ENCODE data around the gene RAB32. TPM values are rescaled to one million over a fixed set of nuclear protein-coding genes. Genes with fewer than 3 reads are reported as not detected.

RAB32 gene
- total and polyA plus RNA-seq, 12 donors: 7.2 to 40.0 (median 17.7) TPM

DNA sequence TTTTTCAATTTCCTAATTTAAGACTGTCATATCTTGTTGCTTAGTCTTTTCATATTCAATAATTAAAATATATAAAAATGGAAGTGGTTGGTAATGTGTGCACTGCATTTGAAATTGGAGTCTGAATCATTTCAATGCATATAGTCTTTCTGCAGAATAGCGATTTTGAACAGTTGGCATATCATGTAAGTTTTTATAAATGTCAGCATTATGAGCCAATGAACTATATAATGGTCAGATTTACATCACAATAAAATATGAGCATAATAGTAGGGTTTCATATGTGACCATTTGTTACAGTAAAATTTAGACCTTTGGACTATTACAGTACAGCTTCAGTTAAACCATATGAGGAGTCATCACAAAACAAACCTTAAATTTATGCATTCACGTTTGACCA lies 4.3 kb downstream of the RAB32 start:
- TF ChIP-seq, protein P1, sequence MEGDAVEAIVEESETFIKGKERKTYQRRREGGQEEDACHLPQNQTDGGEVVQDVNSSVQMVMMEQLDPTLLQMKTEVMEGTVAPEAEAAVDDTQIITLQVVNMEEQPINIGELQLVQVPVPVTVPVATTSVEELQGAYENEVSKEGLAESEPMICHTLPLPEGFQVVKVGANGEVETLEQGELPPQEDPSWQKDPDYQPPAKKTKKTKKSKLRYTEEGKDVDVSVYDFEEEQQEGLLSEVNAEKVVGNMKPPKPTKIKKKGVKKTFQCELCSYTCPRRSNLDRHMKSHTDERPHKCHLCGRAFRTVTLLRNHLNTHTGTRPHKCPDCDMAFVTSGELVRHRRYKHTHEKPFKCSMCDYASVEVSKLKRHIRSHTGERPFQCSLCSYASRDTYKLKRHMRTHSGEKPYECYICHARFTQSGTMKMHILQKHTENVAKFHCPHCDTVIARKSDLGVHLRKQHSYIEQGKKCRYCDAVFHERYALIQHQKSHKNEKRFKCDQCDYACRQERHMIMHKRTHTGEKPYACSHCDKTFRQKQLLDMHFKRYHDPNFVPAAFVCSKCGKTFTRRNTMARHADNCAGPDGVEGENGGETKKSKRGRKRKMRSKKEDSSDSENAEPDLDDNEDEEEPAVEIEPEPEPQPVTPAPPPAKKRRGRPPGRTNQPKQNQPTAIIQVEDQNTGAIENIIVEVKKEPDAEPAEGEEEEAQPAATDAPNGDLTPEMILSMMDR (IDR thresholded peaks at IDR 0.05): no peak
- TF ChIP-seq POLR2A (IDR thresholded peaks at IDR 0.05): no peak
- H3K9me3 ChIP-seq (replicated peaks in 1 of 3): no peaks in the 10 kb centered on the region
- peaks cover 12 to 25% of the 10 kb centered on the region in 2 donors for H3K4me1 ChIP-seq (replicated peaks in 1 of 2)
- no peaks in the 10 kb centered on the region for H3K27me3 ChIP-seq
- H3K36me3 ChIP-seq (replicated peaks in 1 of 2): no peaks in the 10 kb centered on the region
- WGBS, 4 donors: 82 to 93% (median 91%) methylated on average over 2 of the region's 2 CpGs
- DNase-seq: no peak
- H3K4me3 ChIP-seq: no peak overlapping the region
- no peak overlapping the region for H3K27ac ChIP-seq
- intact Hi-C loops (cut with DNase I): no loop called here

DNA sequence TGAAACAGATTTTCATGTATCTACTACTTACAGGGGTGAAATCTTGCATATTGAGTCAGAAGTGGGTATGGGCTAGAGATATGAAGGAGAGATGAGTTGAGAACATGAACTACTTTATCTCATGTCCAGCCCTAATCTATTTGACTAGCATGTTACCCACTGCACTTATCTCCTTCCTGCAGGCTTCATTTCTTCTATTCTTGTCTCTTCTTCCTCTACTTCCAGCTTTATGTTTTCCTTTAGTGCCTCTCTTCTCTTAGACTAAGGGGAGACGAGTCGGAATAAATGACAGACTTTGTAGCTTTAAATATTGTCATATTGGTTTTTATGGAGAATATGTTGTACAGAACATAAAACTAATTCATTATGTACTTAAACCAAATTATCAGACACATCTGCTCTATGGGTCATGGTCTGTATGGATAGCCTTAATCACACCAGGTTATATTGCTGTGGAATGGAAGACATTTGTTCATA lies 5.3 kb downstream of the RAB32 start:
- no peak for TF ChIP-seq POLR2A (IDR thresholded peaks at IDR 0.05)
- TF ChIP-seq, protein P1 (IDR thresholded peaks at IDR 0.05): no peak
- 82 to 91% (median 87%) methylated on average over 2 of the region's 2 CpGs for WGBS, 4 donors
- no peaks in the 10 kb centered on the region for H3K9me3 ChIP-seq (replicated peaks in 1 of 3)
- peaks cover 12 to 32% of the 10 kb centered on the region in 2 donors for H3K4me1 ChIP-seq (replicated peaks in 1 of 2)
- H3K4me3 ChIP-seq: no peak overlapping the region
- intact Hi-C loops (cut with DNase I): no loop called here
- no peak for DNase-seq
- H3K27me3 ChIP-seq: no peaks in the 10 kb centered on the region
- no peak overlapping the region for H3K27ac ChIP-seq
- no peaks in the 10 kb centered on the region for H3K36me3 ChIP-seq (replicated peaks in 1 of 2)

DNA sequence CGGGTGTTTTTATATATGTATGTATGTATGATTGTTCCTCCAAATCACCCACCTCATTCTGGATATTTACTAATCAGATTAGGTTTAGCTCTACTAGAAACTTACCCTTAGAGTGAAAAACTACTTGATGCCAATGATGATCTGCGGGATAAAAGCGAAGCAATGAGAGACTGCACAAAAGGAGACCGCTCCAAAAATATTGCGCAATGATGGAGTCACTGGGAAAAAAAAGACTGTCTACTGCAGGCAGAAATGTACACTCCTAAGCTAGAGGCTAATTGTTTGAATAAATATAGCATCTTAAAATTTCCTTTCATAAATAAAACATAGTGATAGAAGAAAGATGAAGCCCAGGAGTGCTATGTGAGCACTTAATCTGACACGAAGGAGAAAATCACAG lies 7.3 kb downstream of the RAB32 start:
- intact Hi-C loops (cut with DNase I): no loop called here
- TF ChIP-seq, protein P1 (IDR thresholded peaks at IDR 0.05): no peak
- TF ChIP-seq POLR2A (IDR thresholded peaks at IDR 0.05): no peak
- Histone ChIP-seq H3K27ac (no peak overlapping the region), H3K4me3 (no peak overlapping the region), H3K36me3 (replicated peaks in 1 of 2) (peaks cover 0 to 11% of the 10 kb centered on the region in 2 donors), H3K9me3 (replicated peaks in 1 of 3) (no peaks in the 10 kb centered on the region), H3K4me1 (replicated peaks in 1 of 2) (peaks cover 0 to 19% of the 10 kb centered on the region in 2 donors), H3K27me3 (no peaks in the 10 kb centered on the region)
- no peak for DNase-seq
- WGBS, 4 donors: 81 to 91% (median 90%) methylated on average over 6 of the region's 6 CpGs

DNA sequence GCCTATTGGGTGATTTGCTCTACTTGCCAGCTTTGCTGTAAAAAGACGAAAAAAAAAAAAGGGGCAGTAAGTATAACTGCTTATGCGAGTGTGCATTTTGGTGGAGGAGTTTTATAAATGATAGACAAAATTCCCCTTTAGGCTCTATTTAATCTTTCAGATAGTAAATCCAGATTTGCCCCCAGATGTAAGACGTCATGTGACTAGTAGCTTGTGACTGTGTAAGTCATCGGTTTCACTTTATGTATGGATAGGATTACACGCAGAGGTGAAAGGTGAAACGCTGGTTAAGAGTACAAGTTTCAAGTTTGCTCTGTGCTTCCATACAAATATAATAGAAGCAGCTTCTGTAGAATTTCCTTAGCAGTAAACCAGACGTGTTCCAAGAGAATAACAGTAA lies 7.9 kb downstream of the RAB32 start:
- intact Hi-C loops (cut with DNase I): no loop called here
- Histone ChIP-seq H3K4me3 (no peak overlapping the region), H3K4me1 (replicated peaks in 1 of 2) (peaks cover 0 to 13% of the 10 kb centered on the region in 2 donors), H3K9me3 (replicated peaks in 1 of 3) (no peaks in the 10 kb centered on the region), H3K27ac (no peak overlapping the region), H3K27me3 (no peaks in the 10 kb centered on the region), H3K36me3 (replicated peaks in 1 of 2) (peaks cover 0 to 11% of the 10 kb centered on the region in 2 donors)
- WGBS, 4 donors: 89 to 91% (median 90%) methylated on average over 7 of the region's 7 CpGs
- TF ChIP-seq, protein P1 (IDR thresholded peaks at IDR 0.05): no peak
- no peak for TF ChIP-seq POLR2A (IDR thresholded peaks at IDR 0.05)
- DNase-seq: no peak
